ENCODE results near the gene PDCD4.

GRCh38 chr10:110881247-110881646 lies 9.5 kb downstream of the PDCD4 start:
- TF ChIP-seq RELA (CRISPR knock-in tag; IDR thresholded peaks at IDR 0.05; ENCODE audit: borderline replicate concordance) = no peak
- TF ChIP-seq GABPB1 (CRISPR knock-in tag; IDR thresholded peaks at IDR 0.05) = no peak

Data from WTC11 (cell line).